B cell (primary cell): ENCODE data around the gene SDCCAG8. TPM values are rescaled to one million over a fixed set of nuclear protein-coding genes. Genes with fewer than 3 reads are reported as not detected.

ENCODE experiments used
- ATAC-seq: fragments of 200-7000 bp; cut with Tn5 transposase; one replicate; pipeline ENCODE4 v1.10.0; 2021; ENCODE audit warnings: low read depth, mild to moderate bottlenecking, moderate number of reproducible peaks, moderate library complexity
- CTCF ChIA-PET: fragments of 350-600 bp; sonication (Branson Sonifier 250); formaldehyde crosslinking; loops from one replicate; lab custom pipeline; 2021; ENCODE audit warnings: antibody characterized with exemption, inconsistent platforms; lab: Charles Lee
- POLR2A ChIA-PET: fragments of 350-600 bp; sonication (Branson Sonifier 250); formaldehyde crosslinking; loops from one replicate; lab custom pipeline; 2021; ENCODE audit warnings: antibody characterized with exemption; lab: Charles Lee
- DNase-seq: peaks from one replicate; pipeline ENCODE4 v3.0.0; 2013
- H2AFZ ChIP-seq: 2 replicates; pipeline ENCODE4 v1.6.1; 2012; ENCODE audit warnings: mild to moderate bottlenecking, low read depth, low read length; ENCODE audit not compliant: insufficient read depth, poor library complexity, severe bottlenecking
- H3K27ac ChIP-seq, 2 donors: 1 replicate in 1 of 2; 2 replicates in 1 of 2; pipeline ENCODE4 v1.5.1; 2012 to 2013; ENCODE audit warnings: low read length in 2 of 2, mild to moderate bottlenecking in 2 of 2, moderate library complexity in 1 of 2
- H3K27me3 ChIP-seq, 4 experiments: fragments of 200-600 bp in 1 of 4; sonication (generic) in 1 of 4; replicated peaks in 1 of 4; 1 replicate in 2 of 4; 2 replicates in 2 of 4; pipeline versions ENCODE4 v1.6.1 to v1.7.0; 2013 to 2016; ENCODE audit warnings: low read length in 3 of 4, mild to moderate bottlenecking in 2 of 4, mixed read lengths in 1 of 4, moderate library complexity in 1 of 4; ENCODE audit not compliant: insufficient read depth in 4 of 4, control insufficient read depth in 3 of 4; ENCODE audit errors: control extremely low read depth in 1 of 4
- H3K36me3 ChIP-seq, 2 experiments: replicated peaks in 1 of 2; 1 replicate in 1 of 2; 2 replicates in 1 of 2; pipeline versions ENCODE4 v1.6.1 to v1.7.1; 2013; ENCODE audit warnings: low read length in 1 of 2; ENCODE audit not compliant: insufficient read depth in 2 of 2, control insufficient read depth in 1 of 2; ENCODE audit errors: control extremely low read depth in 1 of 2, extremely low read depth in 1 of 2
- H3K4me1 ChIP-seq, 2 donors: fragments of 200-600 bp in 1 of 2; sonication (generic) in 1 of 2; 1 replicate in 1 of 2; 2 replicates in 1 of 2; pipeline versions ENCODE4 v1.5.1 to v1.6.1; 2013 to 2017; ENCODE audit warnings: low read length in 2 of 2; ENCODE audit not compliant: control insufficient read depth in 2 of 2, insufficient read depth in 2 of 2
- H3K4me2 ChIP-seq: replicated peaks from 2 replicates; pipeline ENCODE3; 2012; ENCODE audit warnings: mild to moderate bottlenecking, low read depth, low read length; ENCODE audit not compliant: poor library complexity, severe bottlenecking
- H3K4me3 ChIP-seq, 5 experiments: fragments of 200-600 bp in 1 of 5; sonication (generic) in 1 of 5; 1 replicate in 3 of 5; 2 replicates in 2 of 5; pipeline versions ENCODE4 v1.5.1 to v1.7.0; 2011 to 2016; ENCODE audit warnings: low read length in 4 of 5, mild to moderate bottlenecking in 4 of 5, low read depth in 2 of 5, control low read depth in 1 of 5, moderate library complexity in 1 of 5; ENCODE audit not compliant: insufficient read depth in 1 of 5; ENCODE audit errors: control extremely low read depth in 1 of 5, extremely low read depth in 1 of 5
- H3K79me2 ChIP-seq: fragments of 200-600 bp; sonication (generic); one replicate; pipeline ENCODE4 v1.6.0; 2016; ENCODE audit warnings: low read length; ENCODE audit not compliant: control insufficient read depth, insufficient read depth
- H3K9ac ChIP-seq: fragments of 200-600 bp; sonication (generic); 2 replicates; pipeline ENCODE4 v1.6.1; 2017; ENCODE audit warnings: mild to moderate bottlenecking, low read length, moderate library complexity
- H3K9me3 ChIP-seq, 3 donors: one replicate each; pipeline versions ENCODE4 v1.6.1 to v1.7.1; 2013; ENCODE audit warnings: low read length in 2 of 3; ENCODE audit not compliant: control insufficient read depth in 2 of 3, insufficient read depth in 1 of 3; ENCODE audit errors: control extremely low read depth in 1 of 3
- H4K20me1 ChIP-seq: 2 replicates; pipeline ENCODE4 v1.6.0; 2012; ENCODE audit warnings: mild to moderate bottlenecking, low read length; ENCODE audit not compliant: insufficient read depth, control insufficient read depth, poor library complexity, severe bottlenecking
- H3K27ac Mint-ChIP-seq: one replicate; pipeline ENCODE4 v1.8.0; 2021; ENCODE audit warnings: mixed read lengths
- H3K27me3 Mint-ChIP-seq: one replicate; pipeline ENCODE4 v1.8.0; 2021; ENCODE audit warnings: mixed read lengths
- H3K4me1 Mint-ChIP-seq: one replicate; pipeline ENCODE4 v1.8.0; 2021; ENCODE audit warnings: mixed read lengths
- H3K4me3 Mint-ChIP-seq: one replicate; pipeline ENCODE4 v1.8.0; 2021; ENCODE audit warnings: mixed read lengths
- H3K9me3 Mint-ChIP-seq: one replicate; pipeline ENCODE4 v1.8.0; 2022; ENCODE audit warnings: mixed read lengths; ENCODE audit not compliant: insufficient read depth
- EZH2 ChIP-seq: IDR thresholded peaks from 2 replicates; pipeline ENCODE4 v1.6.1; 2012; ENCODE audit warnings: borderline replicate concordance, low read depth, mild to moderate bottlenecking, moderate library complexity, low read length; ENCODE audit not compliant: insufficient read depth, poor library complexity, severe bottlenecking
- WGBS: methylation state at CpG from one replicate; pipeline ENCODE4 v1.1.5; 2013; ENCODE audit warnings: missing lambda C conversion rate; ENCODE audit not compliant: insufficient coverage; 5-methylcytosine and 5-hydroxymethylcytosine counted together
- intact Hi-C: fragments of 100-400 bp; cut with micrococcal nuclease; formaldehyde crosslinking; loops from one replicate; pipeline ENCODE4 v1.10.0; 2022
- polyA plus RNA-seq: library from polyadenylated mRNA; depleted of rRNA; stranded (reverse); fragments of >200 nt; gene quantifications from 2 replicates; pipeline ENCODE4 v1.2.3, GENCODE V29; 2012
- total RNA-seq, 2 donors: library from RNA; stranded (reverse); fragments of 120-200 nt in 1 of 2; gene quantifications; 1 replicate in 1 of 2; 2 replicates in 1 of 2; pipeline versions ENCODE4 v1.2.3 to v1.2.4, GENCODE V29; 2013 to 2022
- TF ChIP-seq, protein P1 (sequence below): fragments of 200-600 bp; IDR thresholded peaks from one replicate; pipeline ENCODE4 v1.8.0; 2022; ENCODE audit warnings: antibody characterized with exemption, mild to moderate bottlenecking

SDCCAG8 gene
- total and polyA plus RNA-seq, 2 donors (not counting 1 experiment from before 2014, with no cell fraction given): 37.1 to 60.7 TPM

DNA sequence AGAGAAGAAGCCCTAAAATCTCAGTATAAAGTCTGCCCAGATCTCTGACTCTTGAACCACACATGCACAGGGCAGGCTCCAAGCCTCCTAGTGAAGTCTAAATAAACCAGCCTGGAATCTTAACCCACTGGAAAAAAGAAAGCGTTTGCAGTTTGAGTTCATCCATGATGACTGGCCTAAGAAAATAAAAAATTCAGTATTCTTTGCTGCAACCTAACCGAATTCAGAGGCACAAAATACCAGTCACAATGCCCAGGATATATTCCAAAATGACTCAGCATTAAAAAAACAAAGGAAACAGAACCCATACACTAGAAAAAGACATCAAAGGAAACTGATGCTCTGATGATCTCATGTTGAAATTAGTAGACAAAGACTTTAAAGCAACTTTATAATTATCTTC lies 269.2 kb downstream of the SDCCAG8 start:
- Mint-ChIP-seq H3K4me3 (no peak overlapping the region), H3K4me1 (peaks cover 4% of the 10 kb centered on the region), H3K27ac (no peak overlapping the region), H3K9me3 (peaks cover 8% of the 10 kb centered on the region), H3K27me3 (no peaks in the 10 kb centered on the region)
- Histone ChIP-seq H3K4me3 (no peak overlapping the region), H4K20me1 (no peaks in the 10 kb centered on the region), H3K9ac (no peak overlapping the region), H3K4me1 (no peaks in the 10 kb centered on the region), H3K9me3 (peaks cover 0 to 1% (median 0%) of the 10 kb centered on the region in 3 donors), H2AFZ (no peak overlapping the region), H3K4me2 (no peak overlapping the region), H3K27ac (no peak overlapping the region), H3K79me2 (no peaks in the 10 kb centered on the region), H3K27me3 (no peaks in the 10 kb centered on the region), H3K36me3 (no peaks in the 10 kb centered on the region)
- 86% methylated on average over 1 of the region's 2 CpGs for WGBS
- POLR2A ChIA-PET: interaction anchor here (0.6 kb wide), 1 partner anchor 17 kb away, joined by 8 read pairs; no protein-coding TSS in a partner anchor
- TF ChIP-seq EZH2: no peak
- TF ChIP-seq, protein P1, sequence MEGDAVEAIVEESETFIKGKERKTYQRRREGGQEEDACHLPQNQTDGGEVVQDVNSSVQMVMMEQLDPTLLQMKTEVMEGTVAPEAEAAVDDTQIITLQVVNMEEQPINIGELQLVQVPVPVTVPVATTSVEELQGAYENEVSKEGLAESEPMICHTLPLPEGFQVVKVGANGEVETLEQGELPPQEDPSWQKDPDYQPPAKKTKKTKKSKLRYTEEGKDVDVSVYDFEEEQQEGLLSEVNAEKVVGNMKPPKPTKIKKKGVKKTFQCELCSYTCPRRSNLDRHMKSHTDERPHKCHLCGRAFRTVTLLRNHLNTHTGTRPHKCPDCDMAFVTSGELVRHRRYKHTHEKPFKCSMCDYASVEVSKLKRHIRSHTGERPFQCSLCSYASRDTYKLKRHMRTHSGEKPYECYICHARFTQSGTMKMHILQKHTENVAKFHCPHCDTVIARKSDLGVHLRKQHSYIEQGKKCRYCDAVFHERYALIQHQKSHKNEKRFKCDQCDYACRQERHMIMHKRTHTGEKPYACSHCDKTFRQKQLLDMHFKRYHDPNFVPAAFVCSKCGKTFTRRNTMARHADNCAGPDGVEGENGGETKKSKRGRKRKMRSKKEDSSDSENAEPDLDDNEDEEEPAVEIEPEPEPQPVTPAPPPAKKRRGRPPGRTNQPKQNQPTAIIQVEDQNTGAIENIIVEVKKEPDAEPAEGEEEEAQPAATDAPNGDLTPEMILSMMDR: no peak
- intact Hi-C loops: no loop called here
- ATAC-seq (no peak), DNase-seq (no peak)
- CTCF ChIA-PET: no interaction called here

DNA sequence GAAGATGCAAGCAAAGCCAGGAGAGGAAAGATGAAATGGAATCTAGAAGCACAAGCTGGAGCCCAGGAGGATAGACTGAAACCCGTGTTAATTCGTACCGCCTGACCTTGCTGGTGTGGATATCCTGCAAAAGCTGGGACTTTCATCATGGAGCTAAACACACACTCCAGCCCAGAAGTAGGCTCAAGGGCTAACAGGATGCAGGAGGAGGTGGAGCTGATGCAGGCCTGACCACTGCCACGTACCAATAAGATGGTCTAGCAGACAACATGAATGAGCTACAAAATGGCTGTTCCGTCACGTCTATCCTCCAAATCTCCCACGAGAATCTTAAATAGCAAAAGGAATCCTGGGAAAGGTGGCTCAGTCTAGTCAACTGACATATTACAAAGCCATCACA lies 270.3 kb downstream of the SDCCAG8 start:
- 100% methylated on average over 5 of the region's 7 CpGs for WGBS
- POLR2A ChIA-PET: no interaction called here

More for the DNA sequence above, 270.3 kb downstream of the SDCCAG8 start:
- Histone ChIP-seq H3K36me3 (no peaks in the 10 kb centered on the region), H3K27ac (no peak overlapping the region), H3K4me3 (no peak overlapping the region), H3K9me3 (peaks cover 0 to 1% (median 0%) of the 10 kb centered on the region in 3 donors), H3K79me2 (no peaks in the 10 kb centered on the region), H3K4me2 (no peak overlapping the region), H2AFZ (no peak overlapping the region), H3K9ac (no peak overlapping the region), H3K4me1 (no peaks in the 10 kb centered on the region), H3K27me3 (no peaks in the 10 kb centered on the region), H4K20me1 (no peaks in the 10 kb centered on the region)
- intact Hi-C loops: no loop called here
- H3K9me3 Mint-ChIP-seq: peaks cover 8% of the 10 kb centered on the region
- peaks cover 4% of the 10 kb centered on the region for H3K4me1 Mint-ChIP-seq
- DNase-seq: no peak
- CTCF ChIA-PET: no interaction called here
- H3K4me3 Mint-ChIP-seq: no peak overlapping the region
- ATAC-seq: no peak
- peak overlapping the region; percentile 43 for H3K27ac Mint-ChIP-seq
- H3K27me3 Mint-ChIP-seq: no peaks in the 10 kb centered on the region
- TF ChIP-seq EZH2: no peak
- TF ChIP-seq, protein P1: no peak
